HCT116 (cell line): ENCODE measurements around the gene MEIS2. TPM values are rescaled to one million over a fixed set of nuclear protein-coding genes. Genes with fewer than 3 reads are reported as not detected.

Experiments used
- ATAC-seq: fragments of 200-7000 bp; cut with Tn5 transposase; 2 replicates; pipeline ENCODE4 v1.9.1; 2020; ENCODE audit warnings: mild to moderate bottlenecking, moderate library complexity
- BruUV-seq: library from RNA; stranded (reverse); fragments of 400-500 nt; replicated peaks from 2 replicates; lab custom pipeline; 2021; lab: Mats Ljungman, UMichigan
- CTCF ChIA-PET: fragments of 300-600 bp; sonication (Branson Sonifier 250); formaldehyde crosslinking; loops from one replicate; lab custom pipeline; 2021; ENCODE audit warnings: antibody characterized with exemption; lab: Charles Lee
- POLR2A ChIA-PET: fragments of 300-600, 350-600 bp; sonication (Branson Sonifier 250); formaldehyde crosslinking; loops from one replicate; lab custom pipeline; 2021; ENCODE audit warnings: antibody characterized with exemption; lab: Charles Lee
- RAD21 ChIA-PET, 2 experiments: fragments of 300-600 bp; sonication (Branson Sonifier 250); formaldehyde crosslinking; loops; one replicate each; lab custom pipeline; 2023; ENCODE audit warnings: low total read pairs in 2 of 2; ENCODE audit not compliant: uncharacterized antibody in 2 of 2, unreplicated experiment in 2 of 2, low non-redundant PET in 1 of 2; lab: Charles Lee
- DNase-seq: peaks from one replicate; pipeline ENCODE4 v3.0.0-alpha.2; 2010; ENCODE audit warnings: low read depth, low spot score
- H2AFZ ChIP-seq: fragments of 200-600 bp; shearing (Covaris generic), sonication (generic); 2 replicates; pipeline ENCODE4 v1.6.1; 2017; ENCODE audit warnings: low read depth, mixed run types, mixed read lengths, antibody characterized with exemption, low read length; ENCODE audit not compliant: poor library complexity, severe bottlenecking
- H3K27ac ChIP-seq: 2 replicates; pipeline ENCODE4 v1.5.1; 2012; ENCODE audit warnings: low read depth, low read length
- H3K27me3 ChIP-seq: fragments of 200-600 bp; sonication (generic); 2 replicates; pipeline ENCODE4 v1.6.1; 2016; ENCODE audit warnings: mixed run types, low read length, mixed read lengths; ENCODE audit not compliant: insufficient read depth
- H3K36me3 ChIP-seq, 2 experiments: fragments of 200-500 bp in 1 of 2; fragments of 200-600 bp in 1 of 2; sonication (Bioruptor generic) in 1 of 2; sonication (generic) in 1 of 2; 2 replicates each; pipeline versions ENCODE4 v1.5.1 to v1.6.1; 2014 to 2016; ENCODE audit warnings: low read length in 2 of 2, inconsistent platforms in 1 of 2, mixed read lengths in 1 of 2, mixed run types in 1 of 2; ENCODE audit not compliant: insufficient read depth in 2 of 2, control insufficient read depth in 1 of 2
- H3K4me1 ChIP-seq, 2 experiments: fragments of 200-600 bp in 1 of 2; sonication (generic) in 1 of 2; 2 replicates each; pipeline versions ENCODE4 v1.5.1 to v1.6.1; 2012 to 2017; ENCODE audit warnings: low read length in 2 of 2, inconsistent platforms in 1 of 2, mild to moderate bottlenecking in 1 of 2, mixed read lengths in 1 of 2, mixed run types in 1 of 2, moderate library complexity in 1 of 2; ENCODE audit not compliant: insufficient read depth in 2 of 2, control insufficient read depth in 1 of 2
- H3K4me2 ChIP-seq: fragments of 200-600 bp; sonication (generic); 2 replicates; pipeline ENCODE4 v1.6.1; 2017; ENCODE audit warnings: mixed run types, low read length, mixed read lengths
- H3K4me3 ChIP-seq, 2 experiments: fragments of 200-600 bp in 1 of 2; sonication (generic) in 1 of 2; replicated peaks in 1 of 2; 2 replicates each; pipeline ENCODE4 v1.5.1; 2011 to 2016; ENCODE audit warnings: low read length in 2 of 2, control low read depth in 1 of 2, low read depth in 1 of 2, mild to moderate bottlenecking in 1 of 2, mixed read lengths in 1 of 2, mixed run types in 1 of 2
- H3K79me2 ChIP-seq: fragments of 200-600 bp; sonication (generic); 2 replicates; pipeline ENCODE4 v1.6.1; 2017; ENCODE audit warnings: mild to moderate bottlenecking, mixed run types, low read length, moderate library complexity, mixed read lengths; ENCODE audit not compliant: insufficient read depth
- H3K9ac ChIP-seq: fragments of 200-600 bp; sonication (generic); 2 replicates; pipeline ENCODE4 v1.6.1; 2016; ENCODE audit warnings: low read length, mixed read lengths
- H3K9me2 ChIP-seq: fragments of 200-600 bp; sonication (generic), shearing (Covaris generic); 2 replicates; pipeline ENCODE4 v1.6.1; 2017; ENCODE audit warnings: mixed run types, mild to moderate bottlenecking, moderate library complexity; ENCODE audit not compliant: insufficient read depth
- H3K9me3 ChIP-seq, 2 experiments: fragments of 200-500 bp in 1 of 2; fragments of 200-600 bp in 1 of 2; sonication (Bioruptor generic) in 1 of 2; sonication (generic) in 1 of 2; 2 replicates each; pipeline ENCODE4 v1.6.1; 2014 to 2017; ENCODE audit warnings: low read length in 2 of 2, mixed read lengths in 2 of 2, inconsistent platforms in 1 of 2, low read depth in 1 of 2, mild to moderate bottlenecking in 1 of 2, mixed run types in 1 of 2, moderate library complexity in 1 of 2; ENCODE audit not compliant: control insufficient read depth in 1 of 2, insufficient read depth in 1 of 2
- H4K20me1 ChIP-seq: fragments of 200-600 bp; sonication (generic), shearing (Covaris generic); 2 replicates; pipeline ENCODE4 v1.6.1; 2017; ENCODE audit warnings: mixed run types, mild to moderate bottlenecking, moderate library complexity; ENCODE audit not compliant: insufficient read depth
- CEBPB ChIP-seq: IDR thresholded peaks from 2 replicates; pipeline ENCODE4 v1.6.1; 2012; ENCODE audit warnings: low read depth
- ELF1 ChIP-seq: IDR thresholded peaks from 2 replicates; pipeline ENCODE4 v1.6.1; 2012; ENCODE audit warnings: low read depth, borderline replicate concordance
- EZH2phosphoT487 ChIP-seq: fragments of 200-600 bp; IDR thresholded peaks from 2 replicates; pipeline ENCODE4 v1.6.1; 2018; ENCODE audit warnings: antibody characterized with exemption, borderline replicate concordance
- FOSL1 ChIP-seq: IDR thresholded peaks from 2 replicates; pipeline ENCODE4 v1.6.1; 2012; ENCODE audit warnings: low read depth
- JUND ChIP-seq: IDR thresholded peaks from 2 replicates; pipeline ENCODE4 v1.6.1; 2012
- POLR2A ChIP-seq: IDR thresholded peaks from 2 replicates; pipeline ENCODE4 v1.7.0; 2011; ENCODE audit warnings: borderline replicate concordance; ENCODE audit not compliant: insufficient read depth, insufficient read length; ENCODE audit errors: extremely low read depth
- SIN3A ChIP-seq: IDR thresholded peaks from 2 replicates; pipeline ENCODE4 v1.6.1; 2012; ENCODE audit warnings: low read depth
- SP1 ChIP-seq: IDR thresholded peaks from 2 replicates; pipeline ENCODE4 v1.6.1; 2012; ENCODE audit warnings: low read depth
- SRF ChIP-seq: IDR thresholded peaks from 2 replicates; pipeline ENCODE4 v1.6.1; 2012; ENCODE audit warnings: low read depth
- TCF7L2 ChIP-seq: IDR thresholded peaks from 2 replicates; pipeline ENCODE4 v1.7.0; 2011; ENCODE audit warnings: borderline replicate concordance, inconsistent platforms; ENCODE audit not compliant: insufficient read depth, insufficient read length; ENCODE audit errors: extremely low read depth
- ZFX ChIP-seq: fragments of 450-650 bp; IDR thresholded peaks from 2 replicates; pipeline ENCODE4 v1.6.1; 2017
- ZNF274 ChIP-seq: fragments of 200-500 bp; sonication (Bioruptor generic); IDR thresholded peaks from 2 replicates; pipeline ENCODE4 v1.6.1; 2014; ENCODE audit warnings: mild to moderate bottlenecking, low read depth, low read length, inconsistent platforms
- intact Hi-C: fragments of 100-400 bp; cut with micrococcal nuclease; formaldehyde crosslinking; loops from 2 replicates; pipeline ENCODE4 v1.10.0; 2022
- total RNA-seq: library from RNA; stranded (reverse); gene quantifications from one replicate; pipeline ENCODE4 v1.2.1, GENCODE V29; 2021; ENCODE audit not compliant: unreplicated experiment
- TF ChIP-seq, protein P1 (sequence below): IDR thresholded peaks from 2 replicates; pipeline ENCODE4 v1.6.1; 2012; ENCODE audit warnings: low read depth
- TF ChIP-seq, protein P2 (sequence below), 3 experiments: fragments of 200-600 bp in 1 of 3; sonication (generic) in 1 of 3; IDR thresholded peaks in 2 of 3; conservative IDR thresholded peaks in 1 of 3; 2 replicates each; pipeline ENCODE4 v1.5.1; 2012 to 2017; ENCODE audit warnings: low read depth in 2 of 3, low read length in 2 of 3, antibody characterized with exemption in 1 of 3, borderline replicate concordance in 1 of 3, control low read depth in 1 of 3, mild to moderate bottlenecking in 1 of 3, mixed read lengths in 1 of 3, mixed run types in 1 of 3, moderate library complexity in 1 of 3; ENCODE audit not compliant: insufficient read depth in 1 of 3
- TF ChIP-seq, protein P3 (sequence below): IDR thresholded peaks from 2 replicates; pipeline ENCODE4 v1.6.1; 2012

MEIS2 gene
- total RNA-seq, 1 experiment from 2014 or later = 11.5 TPM

DNA sequence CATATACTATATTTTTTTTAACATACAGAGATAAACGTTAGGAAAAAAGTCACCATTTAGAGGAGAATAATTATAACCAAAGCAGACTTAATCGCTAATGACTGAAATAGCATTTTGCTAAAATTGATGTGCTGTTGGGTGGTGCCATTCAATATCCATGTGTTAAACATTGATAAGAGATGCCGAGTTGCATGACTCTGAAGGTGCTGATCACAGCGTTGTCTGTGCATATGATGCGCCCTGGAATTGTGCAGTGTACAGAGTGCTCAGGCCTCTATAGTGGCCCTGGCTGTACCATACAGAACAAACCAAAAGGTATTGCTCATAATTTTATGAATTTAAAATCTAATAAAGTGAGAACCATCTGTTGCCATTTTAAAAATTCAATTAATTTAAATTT lies 168.3 kb downstream of the MEIS2 start:
- no peak for ATAC-seq
- ChIA-PET POLR2A (no interaction called here), CTCF (no interaction called here)
- no peaks in the 10 kb centered on the region for H3K27me3 ChIP-seq
- H2AFZ ChIP-seq = no peak overlapping the region
- H3K79me2 ChIP-seq = no peaks in the 10 kb centered on the region
- no peaks in the 10 kb centered on the region for H3K9me3 ChIP-seq
- no peak overlapping the region for H3K27ac ChIP-seq
- no peak overlapping the region for H3K4me2 ChIP-seq
- H3K9ac ChIP-seq = no peak overlapping the region
- no peaks in the 10 kb centered on the region for H3K4me1 ChIP-seq
- H3K4me3 ChIP-seq = no peak overlapping the region
- no peaks in the 10 kb centered on the region for H3K9me2 ChIP-seq
- no peaks in the 10 kb centered on the region for H3K36me3 ChIP-seq
- BruUV-seq = no TSS peak
- TF ChIP-seq SIN3A (no peak), ZFX (no peak), JUND (no peak)
- TF ChIP-seq, all 23 proteins: peak for 0
- no peaks in the 10 kb centered on the region for H4K20me1 ChIP-seq
- no peak for DNase-seq
- intact Hi-C loops = no loop called here
- RAD21 ChIA-PET = no interaction called here

DNA sequence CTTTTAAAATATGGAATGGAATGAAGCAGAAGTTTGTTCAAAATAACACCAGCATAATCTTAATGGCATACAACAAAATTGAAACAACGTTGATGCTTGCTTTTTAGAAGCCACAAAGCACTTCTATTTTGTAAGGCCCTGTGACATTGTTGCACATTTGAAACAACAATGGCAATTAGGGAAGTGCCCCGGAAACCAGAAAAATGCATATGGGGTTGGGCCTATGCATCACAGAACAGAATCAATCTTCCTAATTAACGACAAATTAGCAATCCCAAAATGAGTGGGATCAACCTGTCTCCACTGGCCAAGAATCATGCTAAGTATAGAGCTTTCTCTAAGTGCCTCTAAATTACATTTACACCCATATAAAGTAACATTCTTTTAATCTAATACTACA lies 168.9 kb downstream of the MEIS2 start:
- DNase-seq (no peak), ATAC-seq (no peak)
- no peak overlapping the region for H2AFZ ChIP-seq
- no peak overlapping the region for H3K9ac ChIP-seq
- ChIA-PET CTCF (no interaction called here), RAD21 (no interaction called here), POLR2A (no interaction called here)
- no peaks in the 10 kb centered on the region for H3K27me3 ChIP-seq
- no peaks in the 10 kb centered on the region for H3K9me2 ChIP-seq
- no peaks in the 10 kb centered on the region for H3K4me1 ChIP-seq
- no peaks in the 10 kb centered on the region for H3K79me2 ChIP-seq
- H3K36me3 ChIP-seq = no peaks in the 10 kb centered on the region
- BruUV-seq = no TSS peak
- H3K27ac ChIP-seq = no peak overlapping the region
- no peak overlapping the region for H3K4me3 ChIP-seq
- H3K4me2 ChIP-seq = no peak overlapping the region
- no peaks in the 10 kb centered on the region for H4K20me1 ChIP-seq
- intact Hi-C loops = no loop called here
- no peaks in the 10 kb centered on the region for H3K9me3 ChIP-seq
- TF ChIP-seq FOSL1 = no peak
- TF ChIP-seq, protein P1, sequence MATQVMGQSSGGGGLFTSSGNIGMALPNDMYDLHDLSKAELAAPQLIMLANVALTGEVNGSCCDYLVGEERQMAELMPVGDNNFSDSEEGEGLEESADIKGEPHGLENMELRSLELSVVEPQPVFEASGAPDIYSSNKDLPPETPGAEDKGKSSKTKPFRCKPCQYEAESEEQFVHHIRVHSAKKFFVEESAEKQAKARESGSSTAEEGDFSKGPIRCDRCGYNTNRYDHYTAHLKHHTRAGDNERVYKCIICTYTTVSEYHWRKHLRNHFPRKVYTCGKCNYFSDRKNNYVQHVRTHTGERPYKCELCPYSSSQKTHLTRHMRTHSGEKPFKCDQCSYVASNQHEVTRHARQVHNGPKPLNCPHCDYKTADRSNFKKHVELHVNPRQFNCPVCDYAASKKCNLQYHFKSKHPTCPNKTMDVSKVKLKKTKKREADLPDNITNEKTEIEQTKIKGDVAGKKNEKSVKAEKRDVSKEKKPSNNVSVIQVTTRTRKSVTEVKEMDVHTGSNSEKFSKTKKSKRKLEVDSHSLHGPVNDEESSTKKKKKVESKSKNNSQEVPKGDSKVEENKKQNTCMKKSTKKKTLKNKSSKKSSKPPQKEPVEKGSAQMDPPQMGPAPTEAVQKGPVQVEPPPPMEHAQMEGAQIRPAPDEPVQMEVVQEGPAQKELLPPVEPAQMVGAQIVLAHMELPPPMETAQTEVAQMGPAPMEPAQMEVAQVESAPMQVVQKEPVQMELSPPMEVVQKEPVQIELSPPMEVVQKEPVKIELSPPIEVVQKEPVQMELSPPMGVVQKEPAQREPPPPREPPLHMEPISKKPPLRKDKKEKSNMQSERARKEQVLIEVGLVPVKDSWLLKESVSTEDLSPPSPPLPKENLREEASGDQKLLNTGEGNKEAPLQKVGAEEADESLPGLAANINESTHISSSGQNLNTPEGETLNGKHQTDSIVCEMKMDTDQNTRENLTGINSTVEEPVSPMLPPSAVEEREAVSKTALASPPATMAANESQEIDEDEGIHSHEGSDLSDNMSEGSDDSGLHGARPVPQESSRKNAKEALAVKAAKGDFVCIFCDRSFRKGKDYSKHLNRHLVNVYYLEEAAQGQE = no peak
- TF ChIP-seq, protein P2, sequence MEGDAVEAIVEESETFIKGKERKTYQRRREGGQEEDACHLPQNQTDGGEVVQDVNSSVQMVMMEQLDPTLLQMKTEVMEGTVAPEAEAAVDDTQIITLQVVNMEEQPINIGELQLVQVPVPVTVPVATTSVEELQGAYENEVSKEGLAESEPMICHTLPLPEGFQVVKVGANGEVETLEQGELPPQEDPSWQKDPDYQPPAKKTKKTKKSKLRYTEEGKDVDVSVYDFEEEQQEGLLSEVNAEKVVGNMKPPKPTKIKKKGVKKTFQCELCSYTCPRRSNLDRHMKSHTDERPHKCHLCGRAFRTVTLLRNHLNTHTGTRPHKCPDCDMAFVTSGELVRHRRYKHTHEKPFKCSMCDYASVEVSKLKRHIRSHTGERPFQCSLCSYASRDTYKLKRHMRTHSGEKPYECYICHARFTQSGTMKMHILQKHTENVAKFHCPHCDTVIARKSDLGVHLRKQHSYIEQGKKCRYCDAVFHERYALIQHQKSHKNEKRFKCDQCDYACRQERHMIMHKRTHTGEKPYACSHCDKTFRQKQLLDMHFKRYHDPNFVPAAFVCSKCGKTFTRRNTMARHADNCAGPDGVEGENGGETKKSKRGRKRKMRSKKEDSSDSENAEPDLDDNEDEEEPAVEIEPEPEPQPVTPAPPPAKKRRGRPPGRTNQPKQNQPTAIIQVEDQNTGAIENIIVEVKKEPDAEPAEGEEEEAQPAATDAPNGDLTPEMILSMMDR (IDR thresholded peaks at IDR 0.05 in 2 of 3, conservative IDR thresholded peaks at IDR 0.05 in 1 of 3; ENCODE audit: borderline replicate concordance in 1 of 3, insufficient read depth in 1 of 3, low read depth in 2 of 3, low read length in 2 of 3) = no peak
- no peak for TF ChIP-seq EZH2phosphoT487
- no peak for TF ChIP-seq SRF
- no peak for TF ChIP-seq ELF1
- no peak for TF ChIP-seq ZNF274
- TF ChIP-seq ZFX = no peak
- no peak for TF ChIP-seq POLR2A
- no peak for TF ChIP-seq CEBPB
- TF ChIP-seq, protein P3, sequence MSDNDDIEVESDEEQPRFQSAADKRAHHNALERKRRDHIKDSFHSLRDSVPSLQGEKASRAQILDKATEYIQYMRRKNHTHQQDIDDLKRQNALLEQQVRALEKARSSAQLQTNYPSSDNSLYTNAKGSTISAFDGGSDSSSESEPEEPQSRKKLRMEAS = no peak
- TF ChIP-seq SP1 = no peak
- no peak for TF ChIP-seq TCF7L2
